HG03108 (cell line): ENCODE results near the gene RHEB.
A peak's percentile ranks its signal among the peaks of the same experiment; 100 is the strongest.

ENCODE experiments used
- ATAC-seq: cut with Tn5 transposase; IDR thresholded peaks from one replicate; pipeline ENCODE4 v1.9.1; 2021; ENCODE audit warnings: moderate library complexity; ENCODE audit not compliant: unreplicated experiment

The RHEB gene

DNA sequence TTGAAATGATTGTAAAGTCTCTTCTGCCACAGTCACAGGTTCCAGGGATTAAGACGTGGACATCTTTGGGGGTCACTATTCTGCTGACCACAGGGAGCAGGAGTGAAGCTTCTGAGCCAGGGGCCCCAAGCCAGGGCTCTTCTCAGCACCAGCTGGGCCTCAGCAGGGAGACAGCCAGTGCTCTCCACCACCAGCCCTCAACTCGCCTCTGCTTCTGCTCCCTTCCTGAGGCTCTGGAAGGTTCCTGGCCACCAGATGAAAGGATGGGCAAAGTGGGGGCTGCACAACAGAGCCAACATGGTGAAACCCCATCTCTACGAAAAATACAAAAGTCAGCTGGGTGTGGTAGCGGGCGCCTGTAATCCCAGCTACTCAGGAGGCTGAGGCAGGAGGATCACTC is 68.5 kb downstream of the RHEB start:
- ATAC-seq: no peak

DNA sequence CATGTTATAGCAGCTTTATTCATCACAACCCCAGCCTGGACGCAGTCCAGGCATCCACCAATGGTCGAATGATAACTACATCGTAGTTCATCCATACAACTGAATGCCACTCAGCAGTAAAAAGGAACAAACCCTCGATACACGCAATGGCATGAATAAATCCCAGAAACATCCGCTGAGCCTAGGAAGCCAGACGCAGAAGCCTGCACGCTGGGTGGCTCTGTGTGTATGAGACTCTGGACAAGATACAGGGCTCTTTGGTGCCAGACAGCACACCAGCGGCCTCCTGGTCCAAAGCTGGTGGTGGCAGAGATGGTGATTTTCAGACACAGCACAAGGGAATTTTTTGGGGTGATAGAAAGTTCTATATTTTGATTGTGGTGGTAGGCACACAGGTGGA is 69.7 kb downstream of the RHEB start:
- no peak for ATAC-seq

- peak; percentile 67 for ATAC-seq
Measured at GRCh38 chr7:151448261-151449252, 71.1 kb downstream of the RHEB start.

DNA sequence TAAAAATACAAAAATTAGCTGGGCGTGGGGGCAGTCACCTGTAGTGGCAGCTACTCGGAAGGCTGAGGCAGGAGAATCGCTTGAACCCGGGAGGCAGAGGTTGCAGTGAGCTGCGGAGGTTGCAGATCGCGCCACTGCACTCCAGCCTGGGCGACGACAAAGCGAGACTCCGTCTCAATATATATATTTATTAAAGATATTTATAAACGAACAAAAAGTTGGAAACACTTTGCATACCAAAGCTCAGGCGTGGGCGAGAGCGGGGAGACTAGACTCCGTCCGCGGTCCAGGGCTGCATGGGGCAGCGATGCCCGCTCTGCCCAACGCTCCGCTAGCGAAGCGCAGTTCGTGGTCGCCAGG is 71.8 kb downstream of the RHEB start:
- no peak for ATAC-seq

DNA sequence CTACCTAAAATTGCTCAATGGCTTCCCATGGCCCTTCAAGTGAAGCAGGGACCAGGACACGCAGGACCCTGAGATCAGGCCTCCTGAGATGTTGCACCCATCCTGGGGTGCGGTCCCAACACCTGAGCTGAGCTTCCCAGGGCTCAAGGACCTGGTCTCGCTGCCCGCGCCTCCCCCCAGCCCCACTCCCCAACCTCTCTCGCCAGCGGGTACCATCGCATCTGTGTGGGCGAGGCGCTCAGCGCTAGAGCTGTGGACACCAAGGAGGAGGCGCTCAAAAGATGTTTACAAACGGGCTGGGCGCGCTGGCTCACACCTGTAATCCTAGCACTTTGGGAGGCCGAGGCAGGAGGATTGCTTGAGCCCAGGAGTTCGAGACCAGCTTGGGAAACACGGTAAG is 72.4 kb downstream of the RHEB start:
- no peak for ATAC-seq

DNA sequence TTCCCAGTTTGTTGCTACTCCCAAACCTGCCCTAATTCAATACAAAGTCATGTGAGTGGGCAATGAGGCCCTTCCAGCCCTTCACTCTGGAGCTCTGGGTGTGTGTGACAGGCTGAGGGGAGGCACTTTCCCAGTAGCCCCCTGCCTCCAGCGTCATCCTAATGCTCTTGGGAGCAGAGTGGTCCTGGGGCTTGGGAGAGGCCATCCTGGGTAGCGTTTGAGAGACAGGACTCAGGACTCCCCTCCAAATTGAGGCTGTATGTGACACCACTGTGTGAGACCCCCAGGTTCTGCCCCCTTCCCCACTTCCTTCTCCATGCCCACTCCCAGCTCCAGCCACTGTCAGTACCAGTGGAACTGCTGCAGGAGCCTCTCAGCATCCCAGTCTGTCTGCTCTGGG is 73.3 kb downstream of the RHEB start:
- ATAC-seq: no peak

DNA sequence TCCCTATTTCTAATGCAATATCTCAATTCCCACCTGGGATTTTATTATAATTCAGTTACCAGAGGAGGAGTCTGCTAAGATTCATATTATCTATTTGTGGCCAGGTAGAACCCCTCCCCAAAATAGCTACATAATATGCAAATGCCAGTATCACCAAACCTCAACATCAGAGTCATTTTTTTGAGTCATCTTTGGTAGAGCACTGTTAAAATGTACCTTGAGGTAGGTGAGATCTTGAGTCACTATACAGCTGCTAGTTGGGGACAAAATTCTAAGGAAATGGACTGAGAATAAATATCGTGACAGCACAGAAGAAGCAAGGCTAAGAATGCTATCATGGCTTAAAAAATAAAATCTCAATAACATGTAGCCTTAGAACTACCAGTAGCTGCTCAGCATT is 75.1 kb downstream of the RHEB start:
- ATAC-seq: no peak

GRCh38 chr7:151442776-151443496 is 76.8 kb downstream of the RHEB start:
- no peak for ATAC-seq

GRCh38 chr7:151440799-151441445 is 78.8 kb downstream of the RHEB start:
- ATAC-seq: no peak

GRCh38 chr7:151439855-151440798 is 79.6 kb downstream of the RHEB start, which contains the start of gene CRYGN:
CRYGN (minus strand) TSS chr7:151440141; CDS start chr7:151439917, 224 bp downstream.
- no peak for ATAC-seq

DNA sequence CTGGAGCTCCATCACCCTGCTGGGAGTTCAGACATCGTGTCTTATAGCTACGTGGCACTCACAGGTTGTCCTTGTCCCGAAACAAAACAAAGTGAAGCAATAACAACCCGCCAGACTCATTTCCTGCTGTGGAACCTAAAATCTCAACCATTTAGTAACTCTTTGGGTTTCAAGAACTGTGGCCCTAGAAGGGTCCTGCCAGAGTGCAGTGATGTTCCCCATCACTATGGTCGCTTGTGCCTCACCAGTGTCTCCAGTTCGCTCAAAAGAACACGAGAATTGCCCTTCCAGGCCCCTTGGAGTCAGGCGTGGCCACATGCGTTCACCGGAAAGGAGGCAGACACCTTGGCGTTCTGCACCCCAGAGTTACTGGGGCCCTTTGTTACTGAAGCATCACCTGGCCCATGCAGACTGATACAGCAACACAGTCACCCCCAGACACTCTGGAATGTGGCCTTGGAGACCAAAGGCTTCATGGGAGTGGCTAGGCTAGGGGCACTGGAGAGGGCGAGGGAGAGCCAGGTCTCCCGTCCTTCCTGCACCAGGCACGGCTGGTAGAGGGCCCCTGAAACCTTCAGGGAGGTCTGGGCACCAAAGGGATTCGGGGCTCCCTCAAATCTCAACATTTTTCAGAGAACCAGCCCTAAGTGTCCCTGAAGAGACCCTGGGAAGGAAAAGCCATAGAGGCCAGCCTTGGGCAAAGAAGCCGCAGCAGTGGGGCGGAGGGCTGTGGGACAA is 80.7 kb downstream of the RHEB start:
- ATAC-seq: no peak

GRCh38 chr7:151437866-151438516 is 81.7 kb downstream of the RHEB start:
- no peak for ATAC-seq

DNA sequence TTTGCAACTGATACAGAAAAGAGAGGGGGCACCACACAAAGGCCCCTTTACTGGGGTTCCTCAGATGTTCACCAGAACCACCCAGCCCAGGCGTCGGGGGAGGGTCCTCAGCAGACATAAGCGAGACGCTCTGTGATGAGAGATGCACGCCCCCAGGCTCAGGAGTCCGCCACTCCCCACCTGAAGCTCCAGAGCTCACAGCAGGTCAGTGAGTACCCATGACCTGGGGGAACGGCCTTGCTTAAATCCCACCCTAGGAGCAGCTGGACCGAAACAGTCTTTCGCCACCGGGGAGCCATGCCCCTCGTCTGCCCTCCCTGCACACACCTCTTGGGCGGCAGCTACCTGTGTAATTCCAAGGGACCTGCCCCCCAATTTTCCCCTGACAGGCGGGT is 82.5 kb downstream of the RHEB start:
- no peak for ATAC-seq

- no peak for ATAC-seq
Measured at GRCh38 chr7:151436446-151437158, 83.1 kb downstream of the RHEB start.

- no peak for ATAC-seq
Measured at GRCh38 chr7:151435971-151436370, 83.7 kb downstream of the RHEB start.

DNA sequence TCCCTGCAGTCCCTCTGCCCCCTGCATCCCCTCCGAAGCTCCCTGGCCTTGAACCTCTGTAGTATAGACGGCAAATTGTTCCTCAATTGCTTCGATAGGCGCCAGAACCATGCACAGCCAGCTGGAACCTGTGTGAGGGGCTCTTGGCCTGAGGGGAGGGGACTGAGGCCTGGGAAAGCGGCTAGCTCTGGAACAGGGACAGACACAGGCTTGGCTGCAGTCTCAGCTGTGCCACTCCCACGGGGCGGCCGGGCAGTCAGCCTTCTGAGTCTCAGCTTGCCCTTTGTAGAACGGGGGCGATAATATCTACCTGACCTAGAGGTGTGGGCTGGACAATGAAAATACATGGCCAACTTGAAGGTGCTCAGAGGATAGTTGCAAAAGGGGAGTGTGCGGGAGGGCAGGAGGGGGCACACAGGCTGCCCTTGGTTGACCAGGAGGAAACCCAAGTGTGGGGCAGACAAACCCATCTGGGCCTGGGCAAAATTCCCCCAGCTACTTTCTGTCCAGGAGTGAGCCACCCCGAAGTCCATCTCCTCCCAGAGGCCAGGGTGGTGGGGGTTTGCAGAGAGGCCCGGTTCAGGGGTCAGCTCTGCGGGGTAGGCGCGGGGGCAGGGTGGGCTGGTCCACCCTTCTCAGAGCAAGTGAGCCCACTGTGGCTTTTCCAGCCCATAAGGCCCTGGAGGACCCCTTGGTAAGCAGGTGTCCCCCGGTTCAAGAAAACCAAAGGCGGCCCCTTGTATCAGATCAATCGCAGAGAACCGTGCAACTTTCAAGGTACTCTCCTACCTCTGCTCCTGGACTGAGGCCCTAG is 84.4 kb downstream of the RHEB start:
- ATAC-seq: no peak

GRCh38 chr7:151434549-151434948 is 85.1 kb downstream of the RHEB start:
- ATAC-seq: no peak
